Fibroblast of villous mesenchyme (primary cell): Measurements from ENCODE around the gene MLLT6. TPM values are rescaled to one million over a fixed set of nuclear protein-coding genes. Genes with fewer than 3 reads are reported as not detected.

Experiments
- DNase-seq: peaks from one replicate; pipeline ENCODE4 v3.0.0-alpha.2; 2010; ENCODE audit warnings: low read depth
- H3K4me3 ChIP-seq: 2 replicates; pipeline ENCODE4 v1.5.1; 2011; ENCODE audit warnings: low read depth, mild to moderate bottlenecking, low read length
- CTCF ChIP-seq: IDR thresholded peaks from 2 replicates; pipeline ENCODE4 v1.5.1; 2012; ENCODE audit warnings: low read depth, mild to moderate bottlenecking, low read length; ENCODE audit not compliant: insufficient read depth
- total RNA-seq: library from RNA; depleted of rRNA; stranded (reverse); fragments of >200 nt; gene quantifications from 2 replicates; pipeline ENCODE4 v1.2.3, GENCODE V29; 2012

Gene MLLT6
- total RNA-seq, 1 donor = 25.5 TPM

GRCh38 chr17:38746004-38746848 is 41.2 kb downstream of the MLLT6 start:
- no peak for TF ChIP-seq CTCF
- H3K4me3 ChIP-seq = peak overlapping the region; percentile 81
- DNase-seq = no peak

- H3K4me3 ChIP-seq = peak overlapping the region; percentile 81
- no peak for DNase-seq
- no peak for TF ChIP-seq CTCF
These were observed 41.9 kb downstream of the MLLT6 start for GRCh38 chr17:38746849-38747462.

- TF ChIP-seq CTCF = no peak
- no peak for DNase-seq
- H3K4me3 ChIP-seq = peak overlapping the region; percentile 81
These were observed 42.5 kb downstream of the MLLT6 start for GRCh38 chr17:38747463-38748148.

- H3K4me3 ChIP-seq = peak within 1 kb of the TSS; percentile 81
- no peak for TF ChIP-seq CTCF
- peak; percentile 89 for DNase-seq
These were observed 43.2 kb downstream of the MLLT6 start, which contains the start of gene PCGF2 for GRCh38 chr17:38748149-38748891. PCGF2 (minus strand) TSS chr17:38748336; CDS start chr17:38740402, 7,934 bp downstream.

GRCh38 chr17:38748892-38749222 is 43.8 kb downstream of the MLLT6 start:
- DNase-seq = no peak
- H3K4me3 ChIP-seq = peak overlapping the region; percentile 81
- no peak for TF ChIP-seq CTCF

- DNase-seq = peak; percentile 79
- peak overlapping the region; percentile 81 for H3K4me3 ChIP-seq
- TF ChIP-seq CTCF = no peak
These were observed 44.4 kb downstream of the MLLT6 start for GRCh38 chr17:38749223-38750043.
